Measurements from ENCODE around the gene SPNS1.

SPNS1 gene

DNA sequence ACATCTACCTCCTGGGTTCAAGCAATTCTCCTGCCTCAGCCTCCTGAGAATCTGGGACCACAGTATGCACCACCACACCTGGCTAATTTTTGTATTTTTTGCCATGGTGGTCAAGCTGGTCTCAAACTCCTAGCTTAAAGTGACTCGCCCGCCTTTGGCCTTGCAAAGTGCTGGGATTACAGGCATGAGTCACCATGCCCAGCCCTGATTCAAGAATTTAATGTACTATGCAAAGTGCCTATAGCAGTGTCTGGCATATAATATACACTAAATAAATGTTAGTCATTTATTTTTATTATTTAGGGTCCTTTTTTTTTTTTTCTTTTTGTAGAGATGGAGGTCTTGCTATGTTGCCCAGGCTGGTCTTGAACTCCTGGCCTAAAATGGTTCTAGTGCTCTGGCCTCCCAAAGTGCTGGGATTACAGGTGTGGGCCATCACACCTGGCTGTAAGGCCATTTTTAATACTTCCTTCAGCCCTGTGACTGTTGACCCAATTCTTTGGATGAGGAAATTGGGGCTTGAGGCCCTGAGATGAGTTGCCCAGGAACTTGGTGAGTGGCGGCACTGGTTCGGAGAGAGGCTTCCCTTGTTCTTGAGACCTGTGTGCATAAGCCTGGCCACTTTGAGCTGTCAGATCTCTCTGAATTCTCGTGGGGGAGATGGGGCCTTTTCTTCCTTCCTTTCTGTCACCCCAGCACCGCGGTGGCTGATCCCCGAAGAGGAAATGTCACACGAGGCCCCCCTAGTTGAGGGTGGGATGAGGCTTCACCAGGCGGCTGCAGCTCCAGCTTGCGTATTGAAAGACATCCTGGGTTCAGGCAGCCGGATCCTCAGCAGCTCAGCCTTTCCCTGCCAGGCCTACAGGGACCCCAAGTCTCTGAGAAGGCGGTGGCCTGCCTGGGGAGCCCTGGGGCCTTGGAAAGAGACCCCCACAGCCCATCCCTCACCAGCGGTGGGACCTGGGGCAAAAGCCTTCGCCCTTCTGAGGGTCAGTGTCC lies 49.0 kb downstream of the SPNS1 start:
- ChIA-PET CTCF (no interaction called here), POLR2A (no interaction called here)
- TF ChIP-seq L3MBTL2 (conservative IDR thresholded peaks at IDR 0.05) (no peak), HDGF (IDR thresholded peaks at IDR 0.05; ENCODE audit: borderline replicate concordance) (no peak), ZNF384 (IDR thresholded peaks at IDR 0.05) (no peak), FOXK2 (IDR thresholded peaks at IDR 0.05) (no peak), SUZ12 (IDR thresholded peaks at IDR 0.05) (no peak), TARDBP (IDR thresholded peaks at IDR 0.05) (no peak), CTBP1 (IDR thresholded peaks at IDR 0.05; ENCODE audit: borderline replicate concordance) (no peak), FOXA1 (IDR thresholded peaks at IDR 0.05) (no peak), BHLHE40 (IDR thresholded peaks at IDR 0.05; ENCODE audit: borderline replicate concordance) (no peak), FOXM1 (IDR thresholded peaks at IDR 0.05; ENCODE audit: borderline replicate concordance) (no peak), NFRKB (IDR thresholded peaks at IDR 0.05) (no peak), ELF4 (IDR thresholded peaks at IDR 0.05) (no peak), LEF1 (IDR thresholded peaks at IDR 0.05; ENCODE audit: borderline replicate concordance) (no peak), SP1 (IDR thresholded peaks at IDR 0.05) (no peak), ARNT (IDR thresholded peaks at IDR 0.05) (no peak)
- TF ChIP-seq, protein P1, sequence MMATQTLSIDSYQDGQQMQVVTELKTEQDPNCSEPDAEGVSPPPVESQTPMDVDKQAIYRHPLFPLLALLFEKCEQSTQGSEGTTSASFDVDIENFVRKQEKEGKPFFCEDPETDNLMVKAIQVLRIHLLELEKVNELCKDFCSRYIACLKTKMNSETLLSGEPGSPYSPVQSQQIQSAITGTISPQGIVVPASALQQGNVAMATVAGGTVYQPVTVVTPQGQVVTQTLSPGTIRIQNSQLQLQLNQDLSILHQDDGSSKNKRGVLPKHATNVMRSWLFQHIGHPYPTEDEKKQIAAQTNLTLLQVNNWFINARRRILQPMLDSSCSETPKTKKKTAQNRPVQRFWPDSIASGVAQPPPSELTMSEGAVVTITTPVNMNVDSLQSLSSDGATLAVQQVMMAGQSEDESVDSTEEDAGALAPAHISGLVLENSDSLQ (IDR thresholded peaks at IDR 0.05): no peak
- no peak for DNase-seq (ENCODE audit: extremely low spot score)

DNA sequence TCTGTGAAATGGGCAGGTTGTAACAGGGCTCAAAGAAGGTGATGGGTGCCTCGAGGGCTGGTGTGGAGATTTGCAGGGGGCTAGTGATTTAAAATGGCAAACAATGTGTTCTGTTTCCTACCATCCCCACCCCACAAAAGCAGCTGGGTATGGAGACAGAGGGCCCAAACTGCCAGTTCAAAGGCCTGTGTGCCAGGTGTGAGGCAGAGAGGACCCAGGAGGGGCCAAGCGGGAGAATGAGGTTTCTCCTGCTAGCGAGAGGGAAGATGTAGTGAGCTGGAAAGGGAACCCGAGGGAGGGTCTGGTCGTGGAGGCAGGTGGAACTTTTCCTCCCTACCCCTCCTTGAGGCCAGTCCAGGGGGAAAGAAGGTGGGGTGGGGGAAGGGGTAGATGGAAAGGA lies 49.7 kb downstream of the SPNS1 start:
- TF ChIP-seq, protein P1 (IDR thresholded peaks at IDR 0.05): no peak
- TF ChIP-seq BHLHE40 (IDR thresholded peaks at IDR 0.05; ENCODE audit: borderline replicate concordance) (no peak), L3MBTL2 (conservative IDR thresholded peaks at IDR 0.05) (no peak), ARNT (IDR thresholded peaks at IDR 0.05) (no peak), SUZ12 (IDR thresholded peaks at IDR 0.05) (no peak), ELF4 (IDR thresholded peaks at IDR 0.05) (no peak)
- CTCF ChIA-PET: no interaction called here
- no peak for DNase-seq (ENCODE audit: extremely low spot score)
- POLR2A ChIA-PET: no interaction called here

DNA sequence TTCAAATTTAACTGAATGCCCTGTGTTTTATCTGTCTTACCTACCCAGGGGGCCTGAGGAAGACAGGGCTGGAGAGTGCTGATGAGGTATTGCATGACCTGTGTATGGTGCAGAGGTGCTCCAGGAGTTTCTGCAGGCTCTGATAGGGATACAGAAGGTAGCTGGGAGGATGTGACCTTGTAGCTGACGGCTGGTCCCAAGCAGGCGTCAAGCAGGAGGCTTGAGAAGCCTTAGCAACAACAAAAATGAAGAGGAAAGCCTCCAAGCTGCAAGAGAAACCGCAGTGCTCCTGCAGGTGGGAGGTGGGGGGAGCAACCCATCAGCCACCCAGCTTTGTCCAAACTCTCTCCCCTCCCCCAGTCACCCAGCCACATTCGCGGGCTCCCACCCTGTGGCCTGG lies 50.6 kb downstream of the SPNS1 start:
- DNase-seq (ENCODE audit: extremely low spot score): no peak
- TF ChIP-seq NFRKB (IDR thresholded peaks at IDR 0.05): no peak
- TF ChIP-seq FOXM1 (IDR thresholded peaks at IDR 0.05; ENCODE audit: borderline replicate concordance): no peak
- TF ChIP-seq L3MBTL2 (conservative IDR thresholded peaks at IDR 0.05): no peak
- TF ChIP-seq, protein P1 (IDR thresholded peaks at IDR 0.05): no peak
- ChIA-PET CTCF (no interaction called here), POLR2A (no interaction called here)

DNA sequence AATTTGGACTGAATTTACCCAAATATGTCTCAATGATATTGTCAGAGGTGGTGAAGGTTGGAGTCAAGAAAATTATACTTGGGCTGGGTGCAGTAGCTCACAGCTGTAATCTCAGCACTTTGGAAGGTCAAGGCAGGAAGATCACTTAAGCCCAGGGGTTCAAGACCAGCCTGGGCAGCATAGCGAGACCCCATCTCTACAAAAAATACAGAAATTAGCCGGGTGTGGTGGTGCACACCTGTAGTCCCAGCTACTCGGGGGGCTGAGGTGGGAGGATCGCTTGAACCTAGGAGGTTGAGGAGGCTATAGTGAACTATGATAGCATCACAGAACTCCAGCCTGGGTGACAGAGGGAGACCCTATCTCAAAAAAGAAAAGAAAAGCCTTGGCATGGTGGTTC lies 51.2 kb downstream of the SPNS1 start:
- POLR2A ChIA-PET: no interaction called here
- CTCF ChIA-PET: no interaction called here
- TF ChIP-seq SP1 (IDR thresholded peaks at IDR 0.05) (no peak), L3MBTL2 (conservative IDR thresholded peaks at IDR 0.05) (no peak), ZNF384 (IDR thresholded peaks at IDR 0.05) (no peak), ELF4 (IDR thresholded peaks at IDR 0.05) (no peak), BHLHE40 (IDR thresholded peaks at IDR 0.05; ENCODE audit: borderline replicate concordance) (no peak), FOXA1 (IDR thresholded peaks at IDR 0.05) (no peak), CTBP1 (IDR thresholded peaks at IDR 0.05; ENCODE audit: borderline replicate concordance) (no peak), NFRKB (IDR thresholded peaks at IDR 0.05) (no peak)
- DNase-seq (ENCODE audit: extremely low spot score): no peak

DNA sequence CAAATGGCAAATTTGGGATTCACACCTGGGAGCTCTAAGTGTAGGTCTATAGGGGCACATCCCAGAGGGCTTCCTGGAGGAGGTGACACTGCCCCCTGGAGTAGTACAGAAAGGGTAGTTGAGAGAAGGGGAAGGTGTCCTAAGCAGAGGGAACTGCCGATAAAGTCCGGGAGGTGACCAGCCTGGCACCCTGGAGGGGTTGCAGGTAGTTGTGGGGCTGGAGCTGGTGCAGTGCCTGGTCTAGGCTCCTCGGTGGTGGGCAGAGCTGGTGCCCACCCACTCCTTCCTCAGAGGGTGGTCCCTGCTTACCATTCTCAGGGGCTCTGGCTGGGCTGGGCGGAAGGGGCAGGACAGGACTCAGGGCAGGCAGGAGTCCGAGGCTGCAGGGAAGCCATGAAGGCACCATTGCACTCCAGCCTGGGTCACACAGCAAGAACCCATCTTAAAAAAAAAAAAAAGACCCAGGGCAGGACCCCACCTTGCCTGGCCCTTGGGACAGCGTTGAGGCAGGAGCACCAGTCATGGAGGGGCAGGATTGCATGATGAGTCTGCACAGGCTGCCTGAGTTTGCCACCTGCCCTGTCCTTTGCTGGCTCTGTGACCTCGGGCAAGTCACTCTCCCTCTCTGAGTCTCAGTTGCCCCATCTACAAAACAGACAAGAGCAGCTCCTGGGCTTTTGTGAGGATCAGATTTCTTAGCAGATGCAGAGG lies 54.0 kb downstream of the SPNS1 start:
- no peak for DNase-seq (ENCODE audit: extremely low spot score)
- ChIA-PET POLR2A (interaction anchor here (0.7 kb wide), 1 partner anchor 18 kb away, joined by 3 read pairs; no protein-coding TSS in a partner anchor), CTCF (no interaction called here)
- TF ChIP-seq TARDBP (IDR thresholded peaks at IDR 0.05): no peak
- no peak for TF ChIP-seq FOXM1 (IDR thresholded peaks at IDR 0.05; ENCODE audit: borderline replicate concordance)
- TF ChIP-seq ZNF384 (IDR thresholded peaks at IDR 0.05): no peak
- TF ChIP-seq ELF4 (IDR thresholded peaks at IDR 0.05): no peak
- TF ChIP-seq HDGF (IDR thresholded peaks at IDR 0.05; ENCODE audit: borderline replicate concordance): no peak
- no peak for TF ChIP-seq LEF1 (IDR thresholded peaks at IDR 0.05; ENCODE audit: borderline replicate concordance)
- TF ChIP-seq NFRKB (IDR thresholded peaks at IDR 0.05): no peak
- TF ChIP-seq CTBP1 (IDR thresholded peaks at IDR 0.05; ENCODE audit: borderline replicate concordance): no peak

Measured in HEK293T (cell line).